ENCODE results near the gene GRB7. TPM values are rescaled to one million over a fixed set of nuclear protein-coding genes. Genes with fewer than 3 reads are reported as not detected.

GRB7 gene
- total and polyA plus RNA-seq, 2 donors (not counting 3 experiments of a cell fraction or from before 2014, with no cell fraction given) = 0.04 TPM; not detected in 1

DNA sequence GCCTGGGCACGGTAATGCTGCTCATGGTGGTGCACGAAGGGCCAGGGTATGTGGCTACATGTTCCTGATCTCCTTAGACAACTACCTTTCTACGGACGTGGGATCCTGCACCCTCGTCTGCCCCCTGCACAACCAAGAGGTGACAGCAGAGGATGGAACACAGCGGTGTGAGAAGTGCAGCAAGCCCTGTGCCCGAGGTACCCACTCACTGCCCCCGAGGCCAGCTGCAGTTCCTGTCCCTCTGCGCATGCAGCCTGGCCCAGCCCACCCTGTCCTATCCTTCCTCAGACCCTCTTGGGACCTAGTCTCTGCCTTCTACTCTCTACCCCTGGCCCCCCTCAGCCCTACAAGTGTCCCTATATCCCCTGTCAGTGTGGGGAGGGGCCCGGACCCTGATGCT lies 25.9 kb upstream of the GRB7 start:
- H3K4me3 ChIP-seq (replicated peaks in 1 of 3; ENCODE audit: insufficient read depth in 1 of 3, low read depth in 1 of 3, low read length in 3 of 3) = no peak overlapping the region
- FAIRE-seq (no peak), DNase-seq (ENCODE audit: low read depth, low spot score) (no peak)
- no peak overlapping the region for H3K27ac ChIP-seq (ENCODE audit: insufficient read depth, low read depth, low read length)
- H3K9ac ChIP-seq (replicated peaks; ENCODE audit: extremely low read depth, insufficient read depth, low read length) = no peak overlapping the region
- no peaks in the 10 kb centered on the region for H4K20me1 ChIP-seq (replicated peaks; ENCODE audit: control insufficient read depth, extremely low read depth, insufficient read depth, low read length)
- TF ChIP-seq CTCF (IDR thresholded peaks at IDR 0.05; ENCODE audit: extremely low read depth in 1 of 2, insufficient read depth in 1 of 2, low read depth in 1 of 2, low read length in 2 of 2) (no peak), JUN (IDR thresholded peaks at IDR 0.05; ENCODE audit: borderline replicate concordance, insufficient read depth, insufficient read length, low read depth) (no peak), POLR2A (IDR thresholded peaks at IDR 0.05; ENCODE audit: low read depth, low read length) (no peak), MYC (IDR thresholded peaks at IDR 0.05; ENCODE audit: low read depth, low read length) (no peak), EZH2 (IDR thresholded peaks at IDR 0.05; ENCODE audit: borderline replicate concordance, low read depth, low read length, severe bottlenecking) (no peak), FOS (IDR thresholded peaks at IDR 0.05; ENCODE audit: borderline replicate concordance, insufficient read depth, low read length) (no peak)
- no TSS peak for BruUV-seq (replicated peaks)
- H3K4me2 ChIP-seq (ENCODE audit: insufficient read depth, low read length) = no peak overlapping the region
- H3K36me3 ChIP-seq (ENCODE audit: control insufficient read depth in 2 of 2, extremely low read depth in 1 of 2, insufficient read depth in 2 of 2, low read length in 2 of 2) = peaks cover 0 to 6% of the 10 kb centered on the region in 2 experiments
- H2AFZ ChIP-seq (ENCODE audit: low read depth, low read length) = no peak overlapping the region
- H3K79me2 ChIP-seq (ENCODE audit: control insufficient read depth, insufficient read depth, low read length) = no peaks in the 10 kb centered on the region
- intact Hi-C loops (cut with micrococcal nuclease) (no loop called here), dilution Hi-C loops (cut with MboI; ENCODE audit: extremely low pct_ligation_motif_present, low sequenced_read_pairs) (no loop called here)
- ChIA-PET POLR2A (no interaction called here), CTCF (no interaction called here)
- no peaks in the 10 kb centered on the region for H3K9me3 ChIP-seq (replicated peaks; ENCODE audit: control insufficient read depth, insufficient read depth, low read length)
- H3K27me3 ChIP-seq (ENCODE audit: control insufficient read depth in 2 of 2, insufficient read depth in 2 of 2, low read length in 2 of 2) = no peaks in the 10 kb centered on the region
- peaks cover 12% of the 10 kb centered on the region for H3K4me1 ChIP-seq (ENCODE audit: control insufficient read depth, extremely low read depth, insufficient read depth, low read length)
- no peaks in the 10 kb centered on the region for H3K9me1 ChIP-seq (replicated peaks; ENCODE audit: control insufficient read depth, extremely low read depth, insufficient read depth, low read length)

DNA sequence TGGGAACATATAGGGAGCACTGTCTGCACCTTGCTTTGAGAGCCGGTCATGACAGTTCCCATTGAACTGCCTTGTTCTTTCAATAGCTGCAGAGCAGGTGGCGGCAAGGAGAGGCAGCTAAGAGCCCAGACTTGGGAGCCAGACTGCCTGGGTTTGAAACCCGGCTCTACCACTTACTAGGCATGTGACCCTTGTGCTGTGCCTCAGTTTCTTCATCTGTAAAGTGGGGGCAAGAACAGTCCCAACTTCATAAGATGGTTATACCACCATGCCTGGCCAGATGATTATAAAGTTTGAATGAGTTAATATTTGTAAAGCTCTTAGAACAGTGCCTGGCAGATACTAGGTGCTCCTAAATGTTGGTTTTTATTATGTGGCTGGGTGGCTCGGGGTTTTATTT lies 23.5 kb upstream of the GRB7 start:
- no peak overlapping the region for H3K4me3 ChIP-seq (replicated peaks in 1 of 3; ENCODE audit: insufficient read depth in 1 of 3, low read depth in 1 of 3, low read length in 3 of 3)
- FAIRE-seq = peak; percentile 4
- no peaks in the 10 kb centered on the region for H4K20me1 ChIP-seq (replicated peaks; ENCODE audit: control insufficient read depth, extremely low read depth, insufficient read depth, low read length)
- H3K9ac ChIP-seq (replicated peaks; ENCODE audit: extremely low read depth, insufficient read depth, low read length) = no peak overlapping the region
- H3K4me1 ChIP-seq (ENCODE audit: control insufficient read depth, extremely low read depth, insufficient read depth, low read length) = peaks cover 12% of the 10 kb centered on the region
- TF ChIP-seq GATA2 (IDR thresholded peaks at IDR 0.05; ENCODE audit: insufficient read depth, insufficient read length, low read depth, low read length) (no peak), CTCF (IDR thresholded peaks at IDR 0.05; ENCODE audit: extremely low read depth in 1 of 2, insufficient read depth in 1 of 2, low read depth in 1 of 2, low read length in 2 of 2) (no peak), JUN (IDR thresholded peaks at IDR 0.05; ENCODE audit: borderline replicate concordance, insufficient read depth, insufficient read length, low read depth) (no peak), POLR2AphosphoS5 (IDR thresholded peaks at IDR 0.05; ENCODE audit: insufficient read depth, low read depth, low read length) (no peak), MAX (IDR thresholded peaks at IDR 0.05; ENCODE audit: insufficient read depth, insufficient read length) (no peak), FOS (IDR thresholded peaks at IDR 0.05; ENCODE audit: borderline replicate concordance, insufficient read depth, low read length) (no peak), EZH2 (IDR thresholded peaks at IDR 0.05; ENCODE audit: borderline replicate concordance, low read depth, low read length, severe bottlenecking) (no peak), POLR2A (IDR thresholded peaks at IDR 0.05; ENCODE audit: low read depth, low read length) (no peak), MYC (IDR thresholded peaks at IDR 0.05; ENCODE audit: low read depth, low read length) (no peak)
- POLR2A ChIA-PET = interaction anchor here (0.6 kb wide), 1 partner anchor 17 kb away, joined by 3 read pairs; no protein-coding TSS in a partner anchor
- H3K36me3 ChIP-seq (ENCODE audit: control insufficient read depth in 2 of 2, extremely low read depth in 1 of 2, insufficient read depth in 2 of 2, low read length in 2 of 2) = peaks cover 0 to 6% of the 10 kb centered on the region in 2 experiments
- H3K4me2 ChIP-seq (ENCODE audit: insufficient read depth, low read length) = no peak overlapping the region
- H2AFZ ChIP-seq (ENCODE audit: low read depth, low read length) = no peak overlapping the region
- no peaks in the 10 kb centered on the region for H3K9me1 ChIP-seq (replicated peaks; ENCODE audit: control insufficient read depth, extremely low read depth, insufficient read depth, low read length)
- dilution Hi-C loops (cut with MboI; ENCODE audit: extremely low pct_ligation_motif_present, low sequenced_read_pairs) = no loop called here
- BruUV-seq (replicated peaks) = no TSS peak
- CTCF ChIA-PET = no interaction called here
- H3K27ac ChIP-seq (ENCODE audit: insufficient read depth, low read depth, low read length) = no peak overlapping the region
- no peak for DNase-seq (ENCODE audit: low read depth, low spot score)
- no peaks in the 10 kb centered on the region for H3K79me2 ChIP-seq (ENCODE audit: control insufficient read depth, insufficient read depth, low read length)
- no peaks in the 10 kb centered on the region for H3K9me3 ChIP-seq (replicated peaks; ENCODE audit: control insufficient read depth, insufficient read depth, low read length)
- no peaks in the 10 kb centered on the region for H3K27me3 ChIP-seq (ENCODE audit: control insufficient read depth in 2 of 2, insufficient read depth in 2 of 2, low read length in 2 of 2)
- intact Hi-C loops (cut with micrococcal nuclease) = no loop called here

Measured in endothelial cell of umbilical vein (primary cell).